Activated CD4-positive, alpha-beta T cell treated with anti-CD3 and anti-CD28 coated beads, Interleukin-2, amount 50 U/mL, for 48 hours (primary cell): ENCODE data around the gene CHD8.

Source experiments
- DNase-seq, 2 experiments: peaks; one replicate each; pipeline ENCODE4 v3.0.0-alpha.2; 2020

Gene CHD8

GRCh38 chr14:21369949-21370679 lies 85.8 kb downstream of the CHD8 start:
- no peak for DNase-seq

DNA sequence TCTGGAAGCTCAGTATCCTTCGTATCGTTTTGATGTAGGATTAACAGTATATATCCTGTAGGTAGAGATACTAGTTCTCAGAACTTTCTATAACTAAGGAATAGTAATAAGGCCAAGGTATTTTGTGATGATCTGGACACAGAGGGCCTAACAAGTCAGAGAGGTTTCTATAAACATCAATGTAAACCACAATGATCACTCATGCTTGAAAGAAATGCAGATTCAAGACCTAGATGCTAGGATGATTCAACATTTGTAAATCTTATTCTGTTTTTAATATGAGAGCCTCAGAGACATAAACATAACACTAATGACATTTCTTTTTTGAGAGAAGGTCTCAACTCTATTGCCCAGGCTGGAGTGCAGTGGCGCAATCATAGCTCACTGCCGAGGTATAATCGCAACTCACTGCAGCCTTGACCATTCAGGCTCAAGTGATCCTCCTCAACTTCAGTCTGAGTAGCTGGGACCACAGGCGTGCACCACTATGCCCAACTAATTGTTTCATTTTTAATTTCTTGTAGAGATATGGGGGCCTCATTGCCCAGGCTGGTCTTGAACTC lies 88.3 kb downstream of the CHD8 start:
- DNase-seq, result no peak

GRCh38 chr14:21356511-21356910 lies 99.4 kb downstream of the CHD8 start:
- no peak for DNase-seq

- no peak for DNase-seq
Observed at GRCh38 chr14:21352587-21352986, 103.3 kb downstream of the CHD8 start.

DNA sequence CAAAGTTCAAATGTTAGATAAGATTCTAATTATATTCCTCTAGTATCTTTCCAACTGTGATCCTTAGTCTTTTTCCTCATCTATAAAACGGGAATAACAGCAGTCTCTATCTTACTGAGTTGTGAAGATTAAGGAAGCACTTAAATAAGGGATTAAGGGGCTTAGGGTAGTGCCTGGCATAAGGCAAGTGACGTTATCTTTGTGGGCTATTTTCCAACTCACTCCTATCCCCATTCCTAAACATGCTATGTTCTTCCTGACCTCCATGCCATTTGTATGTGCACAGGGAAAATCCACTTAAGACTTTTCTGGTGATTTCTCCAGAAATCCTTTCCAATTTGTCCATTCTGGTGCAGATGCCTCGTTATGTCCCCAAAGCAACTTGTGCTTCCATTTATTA lies 105.4 kb downstream of the CHD8 start:
- no peak for DNase-seq

- no peak for DNase-seq
Observed at GRCh38 chr14:21347201-21347600, 108.7 kb downstream of the CHD8 start.

GRCh38 chr14:21346532-21347135 lies 109.3 kb downstream of the CHD8 start:
- no peak for DNase-seq

GRCh38 chr14:21343035-21343794 lies 112.7 kb downstream of the CHD8 start:
- no peak for DNase-seq
